GM18951 (cell line): ENCODE results near the gene PTPRD.
"Not testable (repeated sequence)": the region's sequence is repeated elsewhere in the genome, so short reads cannot be mapped to it uniquely, and the experiment has no call there.

Source experiments
- POLR2A ChIP-seq: IDR thresholded peaks from 4 replicates; pipeline ENCODE4 v1.6.1; 2011; ENCODE audit warnings: mild to moderate bottlenecking; ENCODE audit not compliant: insufficient read length, insufficient read depth; ENCODE audit errors: extremely low read depth
- in situ Hi-C: fragments of 300-500 bp; cut with MboI; formaldehyde crosslinking; loops from one replicate; pipeline ENCODE4 v1.12.0; 2022; ENCODE audit warnings: low sequenced_read_pairs, mixed read lengths, inconsistent platforms; ENCODE audit not compliant: unreplicated experiment

Gene PTPRD

DNA sequence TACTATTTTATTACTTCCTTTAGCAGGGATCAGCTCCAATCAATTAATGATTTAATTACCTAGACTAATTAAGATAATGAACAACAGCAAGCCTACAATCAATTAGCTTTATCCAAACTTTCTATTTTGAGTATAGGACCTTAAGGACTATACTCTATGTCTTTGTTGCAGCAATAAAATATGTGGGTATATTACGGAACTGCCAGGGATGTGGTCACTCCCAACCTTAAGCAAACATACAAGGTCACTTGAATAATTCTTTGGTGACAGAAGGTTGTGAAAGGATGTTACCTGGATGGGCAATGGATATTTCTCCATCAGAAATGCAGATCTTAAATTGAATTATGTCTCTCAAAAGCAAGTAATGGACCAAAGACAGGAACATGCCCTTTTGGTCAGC is 1905.8 kb downstream of the PTPRD start:
- TF ChIP-seq POLR2A, result no peak
- in situ Hi-C loops, result no loop called here

DNA sequence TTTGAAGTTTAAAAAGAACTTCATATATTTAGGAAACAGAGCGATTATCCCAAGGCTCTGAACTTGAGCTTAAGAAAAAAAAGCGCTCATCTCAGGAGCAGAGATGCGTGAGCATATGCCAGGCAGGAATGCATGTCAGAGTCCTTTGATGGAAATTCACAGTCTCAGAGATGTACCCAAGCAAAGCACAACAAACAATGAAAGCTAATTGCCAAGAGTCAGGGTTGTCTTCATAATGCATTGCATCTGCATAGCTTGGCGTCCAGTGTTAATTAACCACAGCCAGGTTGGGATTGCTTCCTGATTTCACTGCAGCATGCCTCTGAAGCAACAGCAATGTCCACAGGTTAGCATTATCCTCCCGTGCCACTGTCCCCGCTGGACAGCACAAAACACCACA is 1906.3 kb downstream of the PTPRD start:
- TF ChIP-seq POLR2A, result no peak
- in situ Hi-C loops, result no loop called here

DNA sequence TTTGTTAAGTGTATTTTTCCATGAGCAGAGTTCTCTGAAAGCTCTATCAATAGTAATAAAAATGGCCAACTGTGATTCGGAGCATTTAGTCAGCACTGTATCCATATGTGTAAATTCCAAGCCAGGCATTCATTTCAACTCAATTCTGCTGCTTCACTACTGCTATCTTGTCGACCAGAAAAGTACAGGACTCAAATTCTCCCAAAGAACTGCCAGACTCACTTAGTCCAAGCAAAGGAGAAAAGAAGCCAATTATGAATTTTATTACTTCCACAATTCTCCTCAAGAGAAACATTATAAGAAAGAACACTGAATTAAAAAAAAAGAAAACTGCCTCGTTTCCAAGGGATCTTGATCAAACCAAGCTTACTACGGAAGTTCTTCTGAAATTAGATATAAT is 1906.9 kb downstream of the PTPRD start:
- in situ Hi-C loops, result no loop called here
- no peak for TF ChIP-seq POLR2A

DNA sequence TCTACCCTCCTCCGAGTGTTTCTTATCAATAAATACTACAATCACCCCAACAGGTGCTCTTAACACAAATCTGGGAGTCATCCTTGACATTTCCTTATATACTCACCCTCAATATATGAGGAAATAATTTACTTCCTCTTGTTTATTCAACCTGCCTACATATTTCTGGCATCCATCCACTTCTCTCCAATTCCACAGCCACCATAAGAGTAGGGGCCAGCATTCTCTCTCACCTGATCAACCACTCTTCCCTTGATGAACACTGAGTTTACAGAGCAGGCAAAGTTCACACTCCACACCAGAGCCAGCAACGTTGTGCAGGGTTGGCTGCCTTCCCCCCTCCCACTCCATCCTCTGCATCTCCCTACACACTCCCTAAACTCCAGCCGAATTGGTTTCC is 1908.9 kb downstream of the PTPRD start:
- in situ Hi-C loops, result no loop called here

DNA sequence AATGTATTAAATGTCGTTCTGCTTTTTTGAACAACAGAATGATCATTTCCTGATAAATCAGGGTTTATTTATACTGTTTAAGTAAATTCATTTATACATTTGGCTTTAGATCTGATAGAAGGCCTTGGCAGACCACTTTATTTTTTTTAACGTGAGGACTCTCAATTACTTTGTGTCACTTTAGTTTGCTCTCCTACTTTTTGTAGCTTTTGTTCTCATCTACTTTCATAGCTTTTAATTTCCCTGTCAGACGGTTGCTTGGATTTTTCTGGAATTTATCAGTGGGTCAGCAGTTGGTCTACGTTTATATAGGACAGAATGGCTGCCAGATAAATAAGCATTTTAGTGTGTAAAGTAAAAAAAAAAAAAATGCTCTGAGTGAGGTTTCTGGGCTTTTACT is 1910.9 kb downstream of the PTPRD start:
- no peak for TF ChIP-seq POLR2A
- in situ Hi-C loops, result no loop called here

More for the DNA sequence above, 1908.9 kb downstream of the PTPRD start:
- no peak for TF ChIP-seq POLR2A

DNA sequence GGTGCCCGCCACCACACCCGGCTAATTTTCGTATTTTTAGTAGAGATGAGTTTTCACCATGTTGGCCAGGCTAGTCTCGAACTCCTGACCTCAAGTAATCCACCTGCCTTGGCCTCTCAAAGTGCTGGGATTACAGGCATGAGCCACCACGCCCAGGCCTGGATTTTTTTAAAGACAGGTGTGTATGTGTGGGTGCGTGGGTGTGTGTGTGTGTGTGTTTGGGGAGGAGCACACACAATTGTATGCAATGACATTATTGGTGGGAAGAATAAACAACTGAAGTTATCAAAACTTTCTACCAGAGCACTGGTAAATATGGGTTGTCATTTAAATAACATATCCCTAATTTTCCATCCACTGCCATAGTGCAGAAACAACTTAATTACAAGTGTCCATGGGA is 1915.2 kb downstream of the PTPRD start:
- in situ Hi-C loops, result not testable (repeated sequence)

DNA sequence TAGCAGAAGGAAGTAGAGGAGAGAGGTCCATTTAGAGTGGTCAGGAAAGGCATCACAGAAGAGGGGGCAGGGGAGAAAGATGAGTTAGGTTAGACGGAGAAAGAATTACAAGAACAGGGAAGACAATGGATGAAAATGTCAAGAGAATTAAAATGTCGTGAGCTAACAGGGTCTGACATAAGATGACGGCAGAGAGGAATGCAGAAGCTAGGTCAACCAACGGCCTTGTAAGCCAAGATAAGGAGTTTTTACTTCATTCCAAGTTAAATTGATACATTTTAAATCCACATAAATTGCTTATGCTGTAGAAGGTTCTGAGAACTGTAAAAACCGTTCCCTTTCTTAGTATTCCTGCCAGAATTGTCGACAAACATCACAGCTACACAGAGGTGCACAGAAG is 1916.3 kb downstream of the PTPRD start:
- TF ChIP-seq POLR2A, result no peak
- in situ Hi-C loops, result no loop called here

DNA sequence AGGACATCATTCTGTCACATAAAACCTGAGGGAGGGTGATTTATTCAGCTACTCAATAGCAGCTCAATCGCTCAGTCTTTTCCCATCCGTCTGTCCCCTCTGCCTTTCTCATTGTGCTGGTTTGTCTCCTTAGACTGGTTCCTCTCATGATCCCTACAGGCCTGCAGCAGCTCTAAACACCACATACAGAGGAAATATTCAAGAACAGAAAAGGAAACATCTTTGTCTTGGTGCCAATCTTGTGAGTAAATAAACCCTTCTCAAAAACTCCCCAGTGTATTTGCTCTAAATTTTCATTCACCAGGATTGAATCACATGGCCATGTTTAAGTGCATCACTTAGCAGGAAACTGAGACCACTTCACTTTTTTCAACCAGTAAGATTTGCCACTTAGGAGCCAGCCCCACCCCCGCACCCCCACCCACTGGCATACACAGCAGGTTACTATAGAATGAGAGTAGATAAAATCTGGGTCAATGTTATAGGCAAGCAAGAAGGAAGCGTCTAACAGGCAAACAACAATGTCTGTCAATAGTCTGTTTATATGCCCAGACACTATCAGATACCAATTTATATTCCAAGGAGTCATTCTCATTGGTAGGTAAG is 1917.7 kb downstream of the PTPRD start:
- TF ChIP-seq POLR2A, result no peak
- in situ Hi-C loops, result no loop called here

DNA sequence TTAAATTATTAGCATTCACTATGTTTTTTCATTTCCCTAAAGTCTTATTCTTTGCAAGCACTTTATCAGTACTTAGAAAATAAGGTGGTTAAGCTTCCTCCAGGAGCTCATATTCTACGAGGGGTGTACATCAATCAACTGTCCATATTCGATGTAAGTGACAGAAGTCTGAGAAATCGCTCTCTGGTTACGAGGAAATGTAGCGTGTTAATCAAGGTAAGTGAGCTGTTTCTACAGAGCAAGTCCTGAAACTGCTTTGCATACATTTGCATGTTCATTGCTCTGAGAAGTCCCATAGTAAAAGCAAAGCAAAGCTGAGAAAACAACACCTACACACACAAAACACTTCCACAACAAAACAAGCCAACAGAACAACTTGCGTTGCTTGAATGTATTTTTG is 1919.3 kb downstream of the PTPRD start:
- no peak for TF ChIP-seq POLR2A

DNA sequence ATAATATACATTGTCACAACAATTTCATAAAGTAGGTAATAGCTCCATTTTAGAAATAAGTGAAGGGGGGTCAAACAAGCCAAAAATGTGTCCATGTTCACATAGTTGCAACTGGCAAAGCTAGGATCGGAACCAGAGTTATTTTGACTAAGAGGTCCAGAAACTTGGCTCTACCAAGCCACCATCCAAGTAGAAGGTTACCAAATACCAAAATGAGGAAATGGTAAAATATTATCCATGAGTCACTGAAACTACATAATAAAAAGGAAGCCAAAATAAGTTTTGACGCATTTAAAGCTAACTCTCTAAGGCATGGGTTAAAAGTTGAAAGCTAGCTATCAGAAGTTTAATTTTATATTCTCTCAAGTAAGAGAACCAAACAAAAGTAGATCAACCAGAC is 1926.3 kb downstream of the PTPRD start:
- in situ Hi-C loops, result no loop called here
- no peak for TF ChIP-seq POLR2A

More for the DNA sequence above, 1919.3 kb downstream of the PTPRD start:
- in situ Hi-C loops, result no loop called here

DNA sequence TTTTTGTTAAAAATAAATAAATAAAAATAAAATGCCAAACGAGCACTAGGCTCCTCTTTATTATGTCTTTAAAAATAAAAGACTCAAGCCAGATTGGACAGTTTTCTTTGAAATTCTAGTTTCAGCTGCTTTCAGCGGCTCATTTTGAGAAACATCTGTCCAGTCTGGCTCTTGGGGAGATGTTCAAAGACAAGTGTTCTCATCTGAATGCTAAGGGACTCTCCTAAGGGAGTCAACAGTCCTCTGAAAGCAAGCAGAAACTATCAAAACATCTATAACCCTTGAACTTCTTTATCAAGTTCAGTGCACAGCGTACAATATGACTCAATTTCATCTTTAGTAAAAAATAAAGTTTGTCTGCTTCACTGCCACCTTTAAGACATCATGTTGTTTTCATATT is 1927.0 kb downstream of the PTPRD start:
- no peak for TF ChIP-seq POLR2A
- in situ Hi-C loops, result no loop called here

DNA sequence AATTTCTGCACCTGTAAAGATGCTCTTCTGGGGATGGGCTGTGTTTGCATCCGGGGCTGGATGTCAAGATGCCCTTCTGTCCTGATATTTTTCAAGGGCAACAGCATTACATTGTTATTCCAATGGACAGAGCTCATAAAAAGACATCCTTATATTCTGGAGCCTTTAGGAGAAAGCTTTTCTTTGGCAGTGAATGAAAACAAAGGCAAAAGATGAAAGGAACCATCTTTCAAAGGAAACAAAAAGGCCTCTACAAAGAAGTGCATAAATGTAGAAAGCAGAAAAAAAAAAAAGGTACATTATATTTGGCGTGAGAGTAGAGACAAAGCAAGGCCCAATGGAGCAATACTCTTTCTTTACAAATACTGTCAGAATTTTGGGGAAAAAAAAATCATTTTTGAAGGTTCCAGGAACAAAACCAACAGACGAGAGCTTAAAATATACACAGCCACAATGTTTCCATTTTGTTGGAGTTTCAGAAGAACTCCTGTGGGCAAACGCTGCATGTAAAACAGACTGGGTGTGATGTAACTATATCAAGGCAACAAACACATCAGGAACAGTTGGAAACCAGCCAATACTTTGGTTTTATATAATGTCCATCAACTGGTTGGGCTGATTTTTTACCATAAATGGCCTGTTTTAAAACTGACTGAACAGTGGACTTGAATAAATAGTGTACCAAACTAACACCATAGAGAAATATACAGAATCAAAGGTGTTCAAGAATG is 1927.7 kb downstream of the PTPRD start:
- TF ChIP-seq POLR2A, result no peak
- in situ Hi-C loops, result no loop called here

DNA sequence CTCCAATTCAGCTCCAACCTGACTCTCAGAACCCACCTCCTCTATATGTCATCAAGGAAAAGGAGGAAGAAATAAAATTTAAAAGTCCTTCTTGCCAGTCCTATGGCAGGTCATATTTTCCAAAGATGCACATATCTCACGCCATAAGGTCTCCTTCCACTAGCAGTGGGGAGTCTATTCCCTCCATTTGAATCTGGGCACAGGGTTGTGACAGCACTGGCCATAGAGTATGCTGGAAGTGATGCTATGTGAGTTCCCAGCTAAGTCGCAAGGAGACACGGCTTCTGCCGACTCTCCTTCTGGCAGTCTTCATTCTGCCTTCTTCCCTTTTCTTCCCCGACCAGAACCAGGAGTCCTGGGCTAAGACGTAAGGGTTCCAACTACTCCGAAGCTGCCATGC is 1929.3 kb downstream of the PTPRD start:
- in situ Hi-C loops, result no loop called here
- no peak for TF ChIP-seq POLR2A

DNA sequence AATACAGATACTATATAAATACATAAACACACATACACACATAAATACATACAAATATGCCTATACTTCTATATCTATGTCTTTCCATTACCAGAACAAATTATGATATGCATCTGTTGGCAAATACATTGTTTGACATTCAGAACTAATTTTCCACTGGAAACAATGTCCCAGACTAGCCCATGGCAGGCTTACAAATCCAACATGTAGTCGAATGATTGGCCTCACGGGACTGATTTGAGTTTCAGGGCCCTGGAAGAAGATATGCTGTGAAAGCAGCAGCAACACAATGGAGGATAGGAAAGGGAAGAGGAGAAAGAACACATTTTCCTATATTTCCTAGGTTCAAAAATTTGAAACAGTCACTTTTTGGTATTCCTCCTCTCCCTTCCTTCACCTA is 1932.1 kb downstream of the PTPRD start:
- no peak for TF ChIP-seq POLR2A
- in situ Hi-C loops, result no loop called here
